Liver (tissue), 9 donors: ENCODE data around the gene RAB6B. TPM values are rescaled to one million over a fixed set of nuclear protein-coding genes. Genes with fewer than 3 reads are reported as not detected.

Experiments
- DNase-seq: peaks from one replicate; pipeline ENCODE4 v3.0.0-alpha.2; 2017; ENCODE audit warnings: low spot score
- H3K27ac ChIP-seq, 2 donors: one replicate each; pipeline ENCODE4 v1.7.0; 2013; ENCODE audit warnings: inconsistent platforms in 2 of 2, low read length in 2 of 2, control low read depth in 1 of 2, low read depth in 1 of 2, mild to moderate bottlenecking in 1 of 2
- H3K27me3 ChIP-seq, 4 donors: one replicate each; pipeline versions ENCODE4 v1.6.1 to v1.7.0; 2013; ENCODE audit warnings: low read length in 3 of 4, inconsistent platforms in 1 of 4, mild to moderate bottlenecking in 1 of 4, moderate library complexity in 1 of 4; ENCODE audit not compliant: control insufficient read depth in 4 of 4, insufficient read depth in 4 of 4
- H3K36me3 ChIP-seq, 4 donors: one replicate each; pipeline versions ENCODE4 v1.6.1 to v1.7.0; 2013; ENCODE audit warnings: low read length in 3 of 4, mild to moderate bottlenecking in 3 of 4, low read depth in 1 of 4, moderate library complexity in 1 of 4; ENCODE audit not compliant: control insufficient read depth in 4 of 4, insufficient read depth in 3 of 4
- H3K4me1 ChIP-seq, 4 donors: one replicate each; pipeline versions ENCODE4 v1.6.1 to v1.7.0; 2013; ENCODE audit warnings: low read length in 3 of 4, mild to moderate bottlenecking in 3 of 4, moderate library complexity in 1 of 4; ENCODE audit not compliant: control insufficient read depth in 4 of 4, insufficient read depth in 4 of 4
- H3K4me3 ChIP-seq, 3 donors: one replicate each; pipeline versions ENCODE4 v1.6.1 to v1.7.0; 2013; ENCODE audit warnings: low read length in 3 of 3, control low read depth in 1 of 3, low read depth in 1 of 3, mild to moderate bottlenecking in 1 of 3
- H3K9ac ChIP-seq, 2 donors: one replicate each; pipeline ENCODE4 v1.7.0; 2013; ENCODE audit warnings: low read length in 2 of 2, mild to moderate bottlenecking in 2 of 2, moderate library complexity in 2 of 2, control low read depth in 1 of 2, low read depth in 1 of 2
- H3K9me3 ChIP-seq, 4 donors: one replicate each; pipeline versions ENCODE4 v1.6.1 to v1.7.0; 2013; ENCODE audit warnings: low read length in 3 of 4; ENCODE audit not compliant: control insufficient read depth in 4 of 4
- EGR1 ChIP-seq, 2 donors: IDR thresholded peaks; 2 replicates each; pipeline ENCODE4 v1.6.1; 2016 to 2018; ENCODE audit warnings: antibody characterized with exemption in 2 of 2, low read depth in 2 of 2
- FOXA1 ChIP-seq: IDR thresholded peaks from 2 replicates; pipeline ENCODE4 v1.6.1; 2016; ENCODE audit warnings: antibody characterized with exemption
- FOXA2 ChIP-seq: IDR thresholded peaks from 2 replicates; pipeline ENCODE4 v1.6.1; 2016; ENCODE audit warnings: antibody characterized with exemption
- GABPA ChIP-seq, 2 donors: IDR thresholded peaks in 1 of 2; conservative IDR thresholded peaks in 1 of 2; 2 replicates each; pipeline ENCODE4 v1.6.1; 2016; ENCODE audit warnings: antibody characterized with exemption in 2 of 2, mild to moderate bottlenecking in 1 of 2, moderate library complexity in 1 of 2
- HNF4A ChIP-seq, 2 donors: conservative IDR thresholded peaks; 2 replicates each; pipeline ENCODE4 v1.6.1; 2016; ENCODE audit warnings: antibody characterized with exemption in 2 of 2, mild to moderate bottlenecking in 2 of 2
- JUND ChIP-seq, 2 donors: IDR thresholded peaks; 2 replicates each; pipeline ENCODE4 v1.6.1; 2016; ENCODE audit warnings: antibody characterized with exemption in 2 of 2
- NR2F2 ChIP-seq: IDR thresholded peaks from 2 replicates; pipeline ENCODE4 v1.6.1; 2016; ENCODE audit warnings: antibody characterized with exemption
- RAD21 ChIP-seq, 2 donors: IDR thresholded peaks; 2 replicates each; pipeline ENCODE4 v1.6.1; 2016; ENCODE audit warnings: antibody characterized with exemption in 2 of 2, mild to moderate bottlenecking in 2 of 2
- SP1 ChIP-seq: IDR thresholded peaks from 2 replicates; pipeline ENCODE4 v1.6.1; 2018; ENCODE audit warnings: antibody characterized with exemption, mild to moderate bottlenecking
- YY1 ChIP-seq: IDR thresholded peaks from 2 replicates; pipeline ENCODE4 v1.6.1; 2016; ENCODE audit warnings: antibody characterized with exemption, mild to moderate bottlenecking
- WGBS: extraction: QIAGEN DNeasy Blood & Tissue Kit; methylation state at CpG from one replicate; pipeline ENCODE4 v1.1.7; 2013; 5-methylcytosine and 5-hydroxymethylcytosine counted together
- polyA plus RNA-seq, 2 donors: library from polyadenylated mRNA; stranded (reverse) in 1 of 2; unstranded in 1 of 2; fragments of 200-250 nt in 1 of 2; fragments of >200 nt in 1 of 2; fragmentation: Nextera tagmentation in 1 of 2; extraction: Ambion mirVana in 1 of 2; gene quantifications; one replicate each; pipeline versions ENCODE4 v1.2.1 to v1.2.3, GENCODE V29; 2013 to 2015
- total RNA-seq, 2 donors: library from RNA; depleted of rRNA; stranded (reverse); fragments of >200 nt; gene quantifications; one replicate each; pipeline ENCODE4 v1.2.3, GENCODE V29; 2014
- TF ChIP-seq, protein P1 (sequence below): IDR thresholded peaks from 2 replicates; pipeline ENCODE4 v1.6.1; 2016; ENCODE audit warnings: antibody characterized with exemption, mild to moderate bottlenecking
- TF ChIP-seq, protein P2 (sequence below): fragments of 150-350 bp; IDR thresholded peaks from 2 replicates; pipeline ENCODE4 v1.5.1; 2017; ENCODE audit warnings: improper control_type of control experiment, low read depth, low read length; ENCODE audit not compliant: missing input control
- TF ChIP-seq, protein P3 (sequence below): IDR thresholded peaks from 2 replicates; pipeline ENCODE4 v1.6.1; 2016; ENCODE audit warnings: antibody characterized with exemption
- TF ChIP-seq, protein P4 (sequence below): IDR thresholded peaks from 2 replicates; pipeline ENCODE4 v1.6.1; 2016; ENCODE audit warnings: antibody characterized with exemption
- donor health status: healthy.
- donor health status: healthy.
- donor health status: healthy.
- donor health status: healthy.
- donor health status: healthy.

RAB6B gene
- total and polyA plus RNA-seq, 4 donors = 0.08 to 2.8 (median 0.28) TPM

DNA sequence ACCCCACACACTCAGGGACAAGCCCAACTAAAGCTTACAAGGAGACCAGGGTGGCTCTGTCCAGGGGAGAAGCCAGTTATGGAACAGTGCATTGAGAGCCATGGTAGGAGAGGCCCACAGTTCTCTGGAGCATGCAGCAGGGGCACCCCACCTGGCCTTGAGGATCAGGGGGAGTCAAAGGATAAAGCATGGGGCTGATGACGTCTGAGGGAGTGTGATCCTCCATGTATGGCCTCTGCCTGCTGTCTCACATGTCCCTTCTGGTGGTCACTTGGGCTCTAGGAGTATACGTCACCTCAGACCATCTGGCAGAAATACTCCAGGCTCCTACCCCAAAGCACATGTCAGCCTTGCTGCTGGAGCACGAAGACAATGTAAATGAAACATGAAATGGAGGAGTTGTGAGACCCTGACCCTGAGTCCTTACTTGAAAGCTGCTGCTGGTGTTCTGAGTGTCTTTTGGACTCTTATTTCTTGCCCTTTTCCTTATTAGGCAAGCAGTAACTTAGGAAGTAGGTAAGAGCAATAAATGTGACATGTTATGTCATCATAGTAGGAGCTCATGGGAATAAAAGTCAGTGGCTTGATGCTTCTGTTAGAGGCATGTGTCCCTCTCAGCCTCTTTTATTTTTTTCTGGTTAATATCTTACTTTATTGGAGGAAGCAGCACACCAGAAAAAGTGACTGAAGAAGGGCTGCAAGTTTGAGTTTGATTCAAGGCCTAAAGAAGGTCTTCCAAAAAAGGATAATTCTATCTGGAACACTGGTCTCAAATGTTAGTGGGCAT is 74.6 kb downstream of the RAB6B start:
- no peak for DNase-seq
- Histone ChIP-seq H3K4me1 (no peaks in the 10 kb centered on the region), H3K9me3 (no peaks in the 10 kb centered on the region), H3K4me3 (no peak overlapping the region), H3K27me3 (no peaks in the 10 kb centered on the region), H3K27ac (no peak overlapping the region), H3K9ac (no peak overlapping the region), H3K36me3 (peaks cover 11 to 53% (median 50%) of the 10 kb centered on the region in 4 donors)
- WGBS = 92% methylated on average over 3 of the region's 3 CpGs
- TF ChIP-seq GABPA (IDR thresholded peaks at IDR 0.05 in 1 of 2, conservative IDR thresholded peaks at IDR 0.05 in 1 of 2) (no peak), FOXA2 (no peak), RAD21 (IDR thresholded peaks at IDR 0.05) (no peak), SP1 (no peak), NR2F2 (no peak)

DNA sequence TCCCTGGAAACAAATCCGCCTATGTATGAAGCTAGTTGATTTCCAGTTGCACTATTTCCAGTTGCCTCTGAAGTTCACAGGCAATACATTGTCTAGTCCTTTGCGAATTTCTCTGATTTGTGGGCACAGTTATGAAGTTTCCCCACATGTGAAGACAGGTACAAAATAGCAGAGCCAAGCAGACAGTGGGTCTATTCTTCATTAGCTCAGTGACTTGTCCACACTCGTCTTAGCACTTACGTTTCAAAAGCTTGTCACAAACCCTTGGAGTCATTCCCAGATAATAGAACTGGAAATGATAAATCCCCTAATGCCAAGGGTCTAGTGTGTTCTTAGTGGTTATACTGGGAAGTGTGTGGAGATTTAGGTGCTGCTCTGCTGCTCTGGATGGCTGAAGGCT is 75.6 kb downstream of the RAB6B start:
- H3K36me3 ChIP-seq = peaks cover 11 to 62% (median 58%) of the 10 kb centered on the region in 4 donors
- TF ChIP-seq, protein P1, sequence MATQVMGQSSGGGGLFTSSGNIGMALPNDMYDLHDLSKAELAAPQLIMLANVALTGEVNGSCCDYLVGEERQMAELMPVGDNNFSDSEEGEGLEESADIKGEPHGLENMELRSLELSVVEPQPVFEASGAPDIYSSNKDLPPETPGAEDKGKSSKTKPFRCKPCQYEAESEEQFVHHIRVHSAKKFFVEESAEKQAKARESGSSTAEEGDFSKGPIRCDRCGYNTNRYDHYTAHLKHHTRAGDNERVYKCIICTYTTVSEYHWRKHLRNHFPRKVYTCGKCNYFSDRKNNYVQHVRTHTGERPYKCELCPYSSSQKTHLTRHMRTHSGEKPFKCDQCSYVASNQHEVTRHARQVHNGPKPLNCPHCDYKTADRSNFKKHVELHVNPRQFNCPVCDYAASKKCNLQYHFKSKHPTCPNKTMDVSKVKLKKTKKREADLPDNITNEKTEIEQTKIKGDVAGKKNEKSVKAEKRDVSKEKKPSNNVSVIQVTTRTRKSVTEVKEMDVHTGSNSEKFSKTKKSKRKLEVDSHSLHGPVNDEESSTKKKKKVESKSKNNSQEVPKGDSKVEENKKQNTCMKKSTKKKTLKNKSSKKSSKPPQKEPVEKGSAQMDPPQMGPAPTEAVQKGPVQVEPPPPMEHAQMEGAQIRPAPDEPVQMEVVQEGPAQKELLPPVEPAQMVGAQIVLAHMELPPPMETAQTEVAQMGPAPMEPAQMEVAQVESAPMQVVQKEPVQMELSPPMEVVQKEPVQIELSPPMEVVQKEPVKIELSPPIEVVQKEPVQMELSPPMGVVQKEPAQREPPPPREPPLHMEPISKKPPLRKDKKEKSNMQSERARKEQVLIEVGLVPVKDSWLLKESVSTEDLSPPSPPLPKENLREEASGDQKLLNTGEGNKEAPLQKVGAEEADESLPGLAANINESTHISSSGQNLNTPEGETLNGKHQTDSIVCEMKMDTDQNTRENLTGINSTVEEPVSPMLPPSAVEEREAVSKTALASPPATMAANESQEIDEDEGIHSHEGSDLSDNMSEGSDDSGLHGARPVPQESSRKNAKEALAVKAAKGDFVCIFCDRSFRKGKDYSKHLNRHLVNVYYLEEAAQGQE = no peak
- TF ChIP-seq NR2F2 = no peak
- no peak for TF ChIP-seq YY1
- no peak for TF ChIP-seq RAD21 (IDR thresholded peaks at IDR 0.05)
- no peak for TF ChIP-seq FOXA1
- TF ChIP-seq SP1 = no peak
- TF ChIP-seq HNF4A (conservative IDR thresholded peaks at IDR 0.05) = no peak
- TF ChIP-seq JUND (IDR thresholded peaks at IDR 0.05) = no peak
- TF ChIP-seq FOXA2 = no peak
- TF ChIP-seq, protein P2, sequence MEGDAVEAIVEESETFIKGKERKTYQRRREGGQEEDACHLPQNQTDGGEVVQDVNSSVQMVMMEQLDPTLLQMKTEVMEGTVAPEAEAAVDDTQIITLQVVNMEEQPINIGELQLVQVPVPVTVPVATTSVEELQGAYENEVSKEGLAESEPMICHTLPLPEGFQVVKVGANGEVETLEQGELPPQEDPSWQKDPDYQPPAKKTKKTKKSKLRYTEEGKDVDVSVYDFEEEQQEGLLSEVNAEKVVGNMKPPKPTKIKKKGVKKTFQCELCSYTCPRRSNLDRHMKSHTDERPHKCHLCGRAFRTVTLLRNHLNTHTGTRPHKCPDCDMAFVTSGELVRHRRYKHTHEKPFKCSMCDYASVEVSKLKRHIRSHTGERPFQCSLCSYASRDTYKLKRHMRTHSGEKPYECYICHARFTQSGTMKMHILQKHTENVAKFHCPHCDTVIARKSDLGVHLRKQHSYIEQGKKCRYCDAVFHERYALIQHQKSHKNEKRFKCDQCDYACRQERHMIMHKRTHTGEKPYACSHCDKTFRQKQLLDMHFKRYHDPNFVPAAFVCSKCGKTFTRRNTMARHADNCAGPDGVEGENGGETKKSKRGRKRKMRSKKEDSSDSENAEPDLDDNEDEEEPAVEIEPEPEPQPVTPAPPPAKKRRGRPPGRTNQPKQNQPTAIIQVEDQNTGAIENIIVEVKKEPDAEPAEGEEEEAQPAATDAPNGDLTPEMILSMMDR = no peak
- TF ChIP-seq, protein P3, sequence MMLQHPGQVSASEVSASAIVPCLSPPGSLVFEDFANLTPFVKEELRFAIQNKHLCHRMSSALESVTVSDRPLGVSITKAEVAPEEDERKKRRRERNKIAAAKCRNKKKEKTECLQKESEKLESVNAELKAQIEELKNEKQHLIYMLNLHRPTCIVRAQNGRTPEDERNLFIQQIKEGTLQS = no peak
- TF ChIP-seq, protein P4, sequence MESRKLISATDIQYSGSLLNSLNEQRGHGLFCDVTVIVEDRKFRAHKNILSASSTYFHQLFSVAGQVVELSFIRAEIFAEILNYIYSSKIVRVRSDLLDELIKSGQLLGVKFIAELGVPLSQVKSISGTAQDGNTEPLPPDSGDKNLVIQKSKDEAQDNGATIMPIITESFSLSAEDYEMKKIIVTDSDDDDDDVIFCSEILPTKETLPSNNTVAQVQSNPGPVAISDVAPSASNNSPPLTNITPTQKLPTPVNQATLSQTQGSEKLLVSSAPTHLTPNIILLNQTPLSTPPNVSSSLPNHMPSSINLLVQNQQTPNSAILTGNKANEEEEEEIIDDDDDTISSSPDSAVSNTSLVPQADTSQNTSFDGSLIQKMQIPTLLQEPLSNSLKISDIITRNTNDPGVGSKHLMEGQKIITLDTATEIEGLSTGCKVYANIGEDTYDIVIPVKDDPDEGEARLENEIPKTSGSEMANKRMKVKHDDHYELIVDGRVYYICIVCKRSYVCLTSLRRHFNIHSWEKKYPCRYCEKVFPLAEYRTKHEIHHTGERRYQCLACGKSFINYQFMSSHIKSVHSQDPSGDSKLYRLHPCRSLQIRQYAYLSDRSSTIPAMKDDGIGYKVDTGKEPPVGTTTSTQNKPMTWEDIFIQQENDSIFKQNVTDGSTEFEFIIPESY = no peak
- TF ChIP-seq EGR1 (IDR thresholded peaks at IDR 0.05; ENCODE audit: low read depth in 2 of 2) = no peak
- WGBS = 96% methylated on average over 4 of the region's 4 CpGs

More for the DNA sequence above, 75.6 kb downstream of the RAB6B start:
- DNase-seq = no peak
- Histone ChIP-seq H3K27ac (no peak overlapping the region), H3K4me1 (no peaks in the 10 kb centered on the region), H3K9ac (no peak overlapping the region), H3K27me3 (no peaks in the 10 kb centered on the region), H3K9me3 (no peaks in the 10 kb centered on the region), H3K4me3 (no peak overlapping the region)
